ENCODE measurements around the gene SPAG7. TPM values are rescaled to one million over a fixed set of nuclear protein-coding genes. Genes with fewer than 3 reads are reported as not detected.

Gene SPAG7
- total and polyA plus RNA-seq, 2 of the 8 experiments (the other 6 are each of a cell fraction or from before 2014, with no cell fraction given), result 74.2 to 81.9 TPM

DNA sequence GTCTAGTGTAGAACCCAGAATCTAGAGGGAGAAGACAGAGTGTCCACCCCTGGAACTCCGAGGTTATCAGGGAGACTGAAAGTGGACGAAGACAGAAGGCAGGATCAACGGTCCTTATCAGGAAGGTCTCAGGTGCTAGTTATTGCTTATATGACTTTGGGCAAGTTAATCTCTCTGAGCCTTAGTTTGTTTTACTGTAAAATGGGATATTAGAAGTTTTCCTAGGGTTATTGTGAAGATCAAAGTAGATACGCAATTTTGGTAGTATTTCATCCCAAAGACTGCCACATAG is 26.4 kb downstream of the SPAG7 start:
- CTCF ChIA-PET (ENCODE audit: partially characterized antibody), result interaction anchor here (5.9 kb wide), 1 partner anchor 32 kb away, joined by 26 read pairs; no protein-coding TSS in a partner anchor
- POLR2A ChIA-PET (ENCODE audit: partially characterized antibody), result interaction anchor here (1.7 to 27.4 kb wide), 4 partner anchors 8 to 46 kb away, joined by 4 to 987 read pairs (median 30); partner anchors contain the start of genes C17orf107, CAMTA2, CHRNE and ENO3
- TF ChIP-seq, protein P1, sequence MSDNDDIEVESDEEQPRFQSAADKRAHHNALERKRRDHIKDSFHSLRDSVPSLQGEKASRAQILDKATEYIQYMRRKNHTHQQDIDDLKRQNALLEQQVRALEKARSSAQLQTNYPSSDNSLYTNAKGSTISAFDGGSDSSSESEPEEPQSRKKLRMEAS (IDR thresholded peaks at IDR 0.05), result no peak

More for the DNA sequence above, 26.4 kb downstream of the SPAG7 start:
- peaks cover 6 to 16% of the 10 kb centered on the region in 2 experiments for H4K20me1 ChIP-seq (replicated peaks in 1 of 2; ENCODE audit: control insufficient read depth in 1 of 2, insufficient read depth in 2 of 2, low read length in 2 of 2)
- H3K4me2 ChIP-seq (ENCODE audit: insufficient read depth in 1 of 2, low read depth in 2 of 2, low read length in 2 of 2), result peak overlapping the region; percentile 93 to 96
- H2BK20ac ChIP-seq (ENCODE audit: low read length), result no peak overlapping the region
- no peak overlapping the region for H4K8ac ChIP-seq (ENCODE audit: extremely low read depth, insufficient read depth, low read length)
- 0 out of 2 replicates have a peak overlapping the region, but pooled peaks have one; percentile 97 for H2BK5ac ChIP-seq (ENCODE audit: low read depth, low read length)
- no peak overlapping the region for H3K23ac ChIP-seq (ENCODE audit: insufficient read length)
- H3K79me1 ChIP-seq (ENCODE audit: low read depth, low read length), result peaks cover 9% of the 10 kb centered on the region
- H4K91ac ChIP-seq (replicated peaks; ENCODE audit: insufficient read length, low read length), result no peak overlapping the region
- H3K18ac ChIP-seq (ENCODE audit: extremely low read depth, low read length), result no peak overlapping the region
- H3K9me3 ChIP-seq (ENCODE audit: insufficient read depth in 2 of 2, low read depth in 1 of 2, low read length in 1 of 2), result no peaks in the 10 kb centered on the region
- peaks cover 19% of the 10 kb centered on the region for H3K23me2 ChIP-seq (ENCODE audit: low read depth, low read length)
- H3K9ac ChIP-seq (replicated peaks in 1 of 4; ENCODE audit: extremely low read depth in 1 of 4, low read depth in 3 of 4, low read length in 3 of 4), result peak overlapping the region; percentile 82 to 99 (median 86)
- 75% methylated on average over 4 of the region's 4 CpGs; no CpG with 5 or more reads in 1 of the 2 experiments for WGBS, 2 experiments (ENCODE audit: extremely low coverage in 1 of 2, insufficient coverage in 1 of 2, insufficient read length in 1 of 2, insufficient replicate concordance in 2 of 2, low coverage in 1 of 2, low lambda C conversion rate in 2 of 2, missing lambda C conversion rate in 1 of 2)
- H3K27ac ChIP-seq (ENCODE audit: low read depth, low read length), result no peak overlapping the region
- H3K4me3 ChIP-seq (ENCODE audit: extremely low read depth in 1 of 4, insufficient read depth in 2 of 4, low read depth in 3 of 4, low read length in 4 of 4), result peak overlapping the region; percentile 85 to 94 (median 90)
- H2AFZ ChIP-seq (ENCODE audit: low read length), result no peak overlapping the region
- H3K14ac ChIP-seq (ENCODE audit: insufficient read length), result no peak overlapping the region
- no peak overlapping the region for H2BK120ac ChIP-seq (replicated peaks; ENCODE audit: low read depth, low read length)
- no peak overlapping the region for H2BK12ac ChIP-seq (ENCODE audit: low read depth, low read length)
- no peak for DNase-seq (ENCODE audit: low read depth in 1 of 2, low spot score in 2 of 2)
- no peaks in the 10 kb centered on the region for H3K27me3 ChIP-seq (replicated peaks in 1 of 4; ENCODE audit: control insufficient read depth in 3 of 4, extremely low read depth in 1 of 4, insufficient read depth in 3 of 4, low read length in 3 of 4)
- H3K36me3 ChIP-seq (ENCODE audit: control insufficient read depth in 2 of 4, insufficient read depth in 4 of 4, low read length in 3 of 4), result peaks cover 21 to 48% (median 34%) of the 10 kb centered on the region in 4 experiments
- no peak overlapping the region for H4K5ac ChIP-seq (ENCODE audit: insufficient read length, low read depth, low read length)
- no peak overlapping the region for H2BK15ac ChIP-seq (ENCODE audit: low read length)
- FAIRE-seq, result no peak
- H3K4ac ChIP-seq (replicated peaks; ENCODE audit: insufficient read length, low read depth, low read length), result no peak overlapping the region
- peaks cover 0 to 13% (median 8%) of the 10 kb centered on the region in 4 experiments; a peak in 5 of 7 replicates for H3K4me1 ChIP-seq (replicated peaks in 1 of 4; ENCODE audit: control insufficient read depth in 3 of 4, insufficient read depth in 4 of 4, low read length in 3 of 4)
- H2AK5ac ChIP-seq (ENCODE audit: low read depth, low read length), result peak overlapping the region; percentile 28; the same call in 1 of the 2 replicates
- no peak overlapping the region for H3K56ac ChIP-seq (replicated peaks; ENCODE audit: insufficient read length, low read depth, low read length)
- peaks cover 1 to 50% of the 10 kb centered on the region in 2 experiments for H3K79me2 ChIP-seq (ENCODE audit: control insufficient read depth in 1 of 2, insufficient read depth in 2 of 2, low read length in 2 of 2)
